NB4 (cell line): ENCODE data around the gene CYBA.
A peak's percentile ranks its signal among the peaks of the same experiment; 100 is the strongest.

ENCODE experiments used
- DNase-seq: peaks from one replicate; pipeline ENCODE4 v3.0.0; 2010; ENCODE audit warnings: low read depth
- H3K4me3 ChIP-seq: one replicate; pipeline ENCODE4 v1.5.1; 2011; ENCODE audit warnings: mild to moderate bottlenecking, low read depth, low read length, moderate library complexity
- MYC ChIP-seq: IDR thresholded peaks from 2 replicates; pipeline ENCODE4 v1.6.1; 2011; ENCODE audit warnings: low read depth, low read length
- POLR2A ChIP-seq: IDR thresholded peaks from 2 replicates; pipeline ENCODE4 v1.6.1; 2011; ENCODE audit warnings: mild to moderate bottlenecking; ENCODE audit not compliant: insufficient read length; ENCODE audit errors: extremely low read depth
- TF ChIP-seq, protein P1 (sequence below): IDR thresholded peaks from 2 replicates; pipeline ENCODE4 v1.6.1; 2011; ENCODE audit warnings: low read depth, low read length
- TF ChIP-seq, protein P2 (sequence below): IDR thresholded peaks from one replicate; pipeline ENCODE4 v1.5.1; 2012; ENCODE audit warnings: low read depth, low read length

CYBA gene

DNA sequence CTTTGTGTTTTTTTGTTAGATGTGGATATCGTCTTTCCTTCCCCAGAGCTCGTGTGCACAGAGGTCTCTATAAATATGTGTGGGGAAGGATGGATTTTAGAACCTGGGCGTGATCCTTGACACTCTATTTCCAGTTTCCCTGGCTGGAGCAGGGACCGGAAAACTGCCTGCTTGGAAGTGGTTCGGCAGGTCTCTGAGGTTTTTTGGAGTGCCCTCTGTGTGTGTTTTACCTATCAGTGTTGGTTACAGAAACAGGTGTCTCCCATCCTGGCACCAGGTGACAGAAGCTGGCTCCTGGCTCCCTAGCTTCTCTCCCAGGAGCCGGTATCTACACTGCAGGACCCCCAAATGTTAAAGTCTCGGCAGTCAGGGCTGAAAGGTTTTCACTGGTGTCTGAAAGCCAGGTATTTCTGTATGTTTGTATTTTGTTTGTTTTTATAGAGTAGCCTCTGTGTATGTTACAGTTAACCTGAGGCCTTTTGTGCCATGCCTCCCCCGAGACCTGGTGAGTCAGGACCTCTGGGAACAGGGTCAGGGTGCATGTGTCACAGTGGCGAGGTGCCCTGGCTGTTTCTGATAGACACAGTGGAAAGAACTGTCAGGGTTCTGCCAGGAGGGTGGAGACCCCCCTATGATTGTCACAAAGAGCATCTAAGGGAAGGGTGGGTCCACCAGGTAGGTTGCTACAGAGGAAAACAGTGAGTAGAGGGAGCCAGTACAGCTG lies 49.4 kb downstream of the CYBA start:
- H3K4me3 ChIP-seq = no peak overlapping the region
- DNase-seq = peak; percentile 63
- TF ChIP-seq MYC = no peak
- TF ChIP-seq, protein P1, sequence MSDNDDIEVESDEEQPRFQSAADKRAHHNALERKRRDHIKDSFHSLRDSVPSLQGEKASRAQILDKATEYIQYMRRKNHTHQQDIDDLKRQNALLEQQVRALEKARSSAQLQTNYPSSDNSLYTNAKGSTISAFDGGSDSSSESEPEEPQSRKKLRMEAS = no peak
- TF ChIP-seq, protein P2, sequence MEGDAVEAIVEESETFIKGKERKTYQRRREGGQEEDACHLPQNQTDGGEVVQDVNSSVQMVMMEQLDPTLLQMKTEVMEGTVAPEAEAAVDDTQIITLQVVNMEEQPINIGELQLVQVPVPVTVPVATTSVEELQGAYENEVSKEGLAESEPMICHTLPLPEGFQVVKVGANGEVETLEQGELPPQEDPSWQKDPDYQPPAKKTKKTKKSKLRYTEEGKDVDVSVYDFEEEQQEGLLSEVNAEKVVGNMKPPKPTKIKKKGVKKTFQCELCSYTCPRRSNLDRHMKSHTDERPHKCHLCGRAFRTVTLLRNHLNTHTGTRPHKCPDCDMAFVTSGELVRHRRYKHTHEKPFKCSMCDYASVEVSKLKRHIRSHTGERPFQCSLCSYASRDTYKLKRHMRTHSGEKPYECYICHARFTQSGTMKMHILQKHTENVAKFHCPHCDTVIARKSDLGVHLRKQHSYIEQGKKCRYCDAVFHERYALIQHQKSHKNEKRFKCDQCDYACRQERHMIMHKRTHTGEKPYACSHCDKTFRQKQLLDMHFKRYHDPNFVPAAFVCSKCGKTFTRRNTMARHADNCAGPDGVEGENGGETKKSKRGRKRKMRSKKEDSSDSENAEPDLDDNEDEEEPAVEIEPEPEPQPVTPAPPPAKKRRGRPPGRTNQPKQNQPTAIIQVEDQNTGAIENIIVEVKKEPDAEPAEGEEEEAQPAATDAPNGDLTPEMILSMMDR = no peak
- TF ChIP-seq POLR2A = no peak

DNA sequence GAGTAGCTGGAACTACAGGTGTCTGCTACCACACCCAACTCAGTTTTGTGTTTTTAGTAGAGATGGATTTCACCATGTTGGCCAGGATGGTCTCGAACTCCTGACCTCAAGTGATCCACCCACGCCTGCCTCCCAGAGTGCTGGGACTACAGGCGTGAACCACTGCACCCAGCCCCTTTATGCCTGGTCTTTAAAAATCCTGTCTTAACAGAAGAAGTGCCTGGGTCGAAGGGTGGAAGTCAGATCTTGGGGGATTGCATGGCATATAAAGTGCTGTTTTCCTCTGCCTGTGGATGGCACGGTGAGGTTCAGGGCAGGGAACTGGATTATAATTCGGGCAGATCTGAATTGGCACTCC lies 50.3 kb downstream of the CYBA start:
- no peak for DNase-seq
- no peak overlapping the region for H3K4me3 ChIP-seq

DNA sequence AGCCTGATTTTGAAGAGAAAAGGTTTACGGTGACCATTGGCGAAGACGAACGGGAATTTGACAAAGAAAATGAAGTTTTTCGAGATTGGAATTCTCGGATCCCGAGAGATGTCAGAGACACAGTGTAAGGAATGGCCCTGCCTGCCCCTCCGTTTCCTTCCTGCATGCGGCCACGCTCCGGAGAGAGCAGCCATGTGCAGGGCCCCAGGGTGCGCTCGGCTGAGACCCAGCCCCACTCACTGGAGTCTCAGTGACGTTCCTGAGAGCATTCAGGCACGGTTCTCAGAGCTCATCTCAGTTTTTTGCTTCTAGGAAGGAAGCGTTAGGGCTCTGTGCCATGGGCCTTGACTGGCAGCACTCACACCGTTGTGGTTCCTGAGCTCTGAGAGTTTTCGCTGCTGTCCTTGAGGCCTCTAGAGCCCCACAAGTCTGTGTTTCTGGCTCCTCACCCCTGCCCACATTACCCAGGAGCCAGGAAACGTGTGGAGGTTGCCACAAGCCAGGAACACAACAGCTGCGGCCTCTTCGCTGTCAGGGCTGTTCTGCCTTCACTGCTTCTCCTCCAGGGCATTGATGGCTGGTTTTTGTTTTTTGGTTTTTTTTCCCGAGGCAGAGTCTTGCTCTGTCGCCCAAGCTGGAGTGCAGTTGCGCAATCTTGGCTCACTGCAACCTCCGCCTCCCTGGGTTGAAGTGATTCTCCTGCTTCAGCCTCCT lies 50.9 kb downstream of the CYBA start:
- peak; percentile 87 for DNase-seq
- H3K4me3 ChIP-seq = peak overlapping the region; percentile 23
- TF ChIP-seq, protein P1 = peak; percentile 12; the same call in 1 of the 2 replicates
- TF ChIP-seq POLR2A = no peak

More for the DNA sequence above, 50.3 kb downstream of the CYBA start:
- no peak for TF ChIP-seq MYC
- TF ChIP-seq POLR2A = no peak
- TF ChIP-seq, protein P1 = no peak
- TF ChIP-seq, protein P2 = no peak

DNA sequence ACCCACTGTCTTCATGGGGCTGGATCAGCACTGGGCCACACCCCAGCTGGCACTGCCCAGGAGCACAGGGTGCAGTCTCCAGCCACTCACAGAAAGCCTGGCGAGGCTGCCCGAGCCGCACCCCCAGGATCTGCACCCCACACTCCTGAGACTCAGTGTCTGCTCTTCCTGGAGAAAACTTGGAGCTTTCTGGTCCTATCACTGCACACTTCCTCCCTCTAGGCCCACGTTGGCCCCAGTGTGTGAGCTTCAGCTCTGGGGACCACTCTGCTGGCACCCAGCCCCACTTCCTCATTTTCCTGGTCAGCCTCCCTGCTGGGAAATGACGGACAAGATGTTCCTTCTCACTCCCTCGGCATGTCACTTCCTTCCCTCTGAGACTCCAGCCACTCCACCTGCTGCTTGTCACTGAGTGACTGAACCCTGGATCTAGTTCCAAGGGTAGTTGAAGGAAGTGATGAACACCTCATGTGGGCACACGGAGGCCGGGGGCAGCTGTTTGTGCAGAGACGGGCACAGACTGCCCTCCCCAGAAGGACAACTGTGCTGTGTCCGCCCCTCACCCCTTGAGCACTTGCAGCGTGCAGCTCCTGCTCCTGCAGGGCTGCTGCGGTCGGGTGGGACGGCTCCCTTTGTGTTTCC lies 51.6 kb downstream of the CYBA start:
- H3K4me3 ChIP-seq = peak overlapping the region; percentile 23
- peak; percentile 99 for DNase-seq
- TF ChIP-seq, protein P1 = no peak; the same call in 1 of the 2 replicates
- TF ChIP-seq MYC = peak; percentile 50; the same call in 1 of the 2 replicates

DNA sequence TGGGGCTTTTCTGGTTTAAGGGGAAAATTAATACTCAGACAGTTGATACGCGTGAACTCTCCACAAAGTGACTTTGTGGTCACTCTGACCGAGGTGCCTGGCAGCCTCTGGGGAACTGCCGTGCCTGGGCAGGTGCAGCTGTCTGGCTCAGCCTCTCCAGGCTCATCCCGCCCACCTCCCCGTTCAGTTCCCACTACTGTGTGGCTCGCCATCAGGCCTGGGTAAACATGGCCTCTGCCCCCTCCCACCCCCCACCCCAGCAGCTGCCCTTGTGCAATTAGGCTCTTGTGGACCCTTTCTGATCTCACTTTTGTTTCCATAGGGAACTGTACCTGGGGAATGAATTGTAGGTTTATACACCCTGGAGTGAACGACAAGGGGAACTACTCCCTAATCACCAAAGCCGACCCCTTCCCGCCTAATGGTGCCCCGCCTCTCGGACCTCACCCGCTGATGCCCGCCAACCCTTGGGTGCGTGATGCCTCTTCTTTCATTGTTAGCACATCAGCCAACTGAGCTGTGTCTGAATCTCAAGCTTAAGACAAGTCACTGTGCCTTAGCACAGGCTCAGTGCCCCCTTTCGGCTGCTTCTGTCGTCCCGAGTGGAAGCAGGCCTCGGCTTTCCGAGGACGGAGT lies 52.9 kb downstream of the CYBA start:
- TF ChIP-seq MYC (no peak), POLR2A (no peak)
- TF ChIP-seq, protein P2 = no peak
- TF ChIP-seq, protein P1 = no peak
- H3K4me3 ChIP-seq = no peak overlapping the region
- DNase-seq = peak; percentile 66

DNA sequence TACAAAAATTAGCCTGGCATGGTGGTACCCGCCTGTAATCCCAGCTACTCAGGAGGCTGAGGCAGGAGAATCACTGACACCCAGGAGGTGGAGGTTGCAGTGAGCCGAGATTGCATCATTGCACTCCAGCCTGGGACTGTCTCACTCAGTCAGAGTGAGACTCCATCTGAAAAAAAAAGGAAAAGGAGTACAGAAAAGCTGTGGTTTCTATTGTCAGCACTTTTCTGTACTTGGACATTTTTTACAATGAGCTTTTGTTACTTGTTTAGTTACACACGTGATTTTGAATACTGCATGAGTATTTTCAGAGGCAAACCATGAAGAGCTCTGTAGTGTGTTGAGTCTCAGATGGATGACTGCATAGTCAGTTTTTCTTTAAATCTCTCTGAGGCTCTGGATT lies 54.4 kb downstream of the CYBA start:
- H3K4me3 ChIP-seq = no peak overlapping the region
- DNase-seq = peak; percentile 21
- TF ChIP-seq MYC (no peak), POLR2A (no peak)
- TF ChIP-seq, protein P1 = no peak

DNA sequence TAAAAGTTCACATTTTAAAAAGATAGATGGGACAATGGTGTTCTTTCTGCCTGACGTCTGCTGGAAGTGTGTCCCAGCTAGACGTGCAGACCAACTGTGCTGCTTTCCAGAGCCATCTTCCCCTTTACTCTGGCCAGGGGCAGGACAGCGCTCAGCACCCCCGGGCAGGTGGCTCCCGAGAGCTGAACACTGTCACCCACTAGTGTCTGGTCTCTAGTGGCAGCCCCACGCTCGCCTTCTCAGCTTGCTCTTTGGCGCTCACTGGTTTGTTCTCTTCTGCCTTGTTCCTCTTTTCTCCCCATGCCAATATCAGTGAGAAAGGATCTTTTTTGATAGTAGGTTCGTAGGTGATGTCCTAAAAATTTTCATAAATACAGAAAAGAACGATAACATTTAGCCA lies 54.9 kb downstream of the CYBA start:
- H3K4me3 ChIP-seq = no peak overlapping the region
- TF ChIP-seq POLR2A (no peak), MYC (no peak)
- TF ChIP-seq, protein P1 = no peak
- TF ChIP-seq, protein P2 = no peak
- no peak for DNase-seq
